Smooth muscle cell (in vitro differentiated cells): ENCODE results near the gene WNK2. TPM values are rescaled to one million over a fixed set of nuclear protein-coding genes. Genes with fewer than 3 reads are reported as not detected.

Source experiments
- DNase-seq: peaks from one replicate; lab custom pipeline; 2025; ENCODE audit not compliant: unreplicated experiment; lab: John Stamatoyannopoulos, UW
- H2AFZ ChIP-seq: fragments of 200-600 bp; sonication (generic); 2 replicates; pipeline ENCODE4 v1.6.0; 2016; ENCODE audit warnings: antibody characterized with exemption, low read depth, mild to moderate bottlenecking
- H3F3A ChIP-seq: fragments of 200-600 bp; sonication (generic); 2 replicates; pipeline ENCODE4 v1.6.0; 2017; ENCODE audit warnings: antibody characterized with exemption, low read depth
- H3K27ac ChIP-seq: fragments of 200-600 bp; sonication (generic); 2 replicates; pipeline ENCODE4 v1.5.1; 2016; ENCODE audit warnings: low read depth, mild to moderate bottlenecking
- H3K27me3 ChIP-seq: fragments of 200-600 bp; sonication (generic); 2 replicates; pipeline ENCODE4 v1.6.1; 2016; ENCODE audit warnings: low read depth, mild to moderate bottlenecking
- H3K36me3 ChIP-seq: fragments of 200-600 bp; sonication (generic); 2 replicates; pipeline ENCODE4 v1.5.1; 2016; ENCODE audit warnings: low read depth
- H3K4me1 ChIP-seq: fragments of 200-600 bp; sonication (generic); 2 replicates; pipeline ENCODE4 v1.5.1; 2016; ENCODE audit warnings: low read depth
- H3K4me2 ChIP-seq: fragments of 200-600 bp; sonication (generic); 2 replicates; pipeline ENCODE4 v1.6.0; 2016; ENCODE audit warnings: mild to moderate bottlenecking
- H3K4me3 ChIP-seq: fragments of 200-600 bp; sonication (generic); 2 replicates; pipeline ENCODE4 v1.5.1; 2016; ENCODE audit warnings: mild to moderate bottlenecking
- H3K79me2 ChIP-seq: fragments of 200-600 bp; sonication (generic); 2 replicates; pipeline ENCODE4 v1.6.0; 2016; ENCODE audit warnings: low read depth, mild to moderate bottlenecking
- H3K9ac ChIP-seq: fragments of 200-600 bp; sonication (generic); 2 replicates; pipeline ENCODE4 v1.6.0; 2016; ENCODE audit warnings: low read depth
- H3K9me3 ChIP-seq: fragments of 200-600 bp; sonication (generic); replicated peaks from 2 replicates; pipeline ENCODE4 v1.5.1; 2016; ENCODE audit warnings: low read depth
- H4K20me1 ChIP-seq: fragments of 200-600 bp; sonication (generic); 2 replicates; pipeline ENCODE4 v1.6.0; 2016; ENCODE audit warnings: low read depth
- WGBS: methylation state at CpG from one replicate; pipeline ENCODE4 v1.1.7; 2016; ENCODE audit warnings: low lambda C conversion rate; 5-methylcytosine and 5-hydroxymethylcytosine counted together
- polyA plus RNA-seq: library from polyadenylated mRNA; unstranded; fragments of >200 nt; fragmentation: Nextera tagmentation; extraction: Ambion mirVana; gene quantifications from 2 replicates; pipeline ENCODE4 v1.2.1, GENCODE V29; 2016
- total RNA-seq: library from RNA; depleted of rRNA; stranded (reverse); fragments of >200 nt; gene quantifications from 2 replicates; pipeline ENCODE4 v1.2.3, GENCODE V29; 2014
- TF ChIP-seq, protein P1 (sequence below): fragments of 200-600 bp; sonication (generic); IDR thresholded peaks from 2 replicates; pipeline ENCODE4 v1.5.1; 2017; ENCODE audit warnings: borderline replicate concordance, mild to moderate bottlenecking, antibody characterized with exemption; ENCODE audit not compliant: insufficient read depth, poor library complexity, severe bottlenecking

The WNK2 gene
- total and polyA plus RNA-seq, 2 experiments from 2014 or later: 0.27 to 0.31 TPM

DNA sequence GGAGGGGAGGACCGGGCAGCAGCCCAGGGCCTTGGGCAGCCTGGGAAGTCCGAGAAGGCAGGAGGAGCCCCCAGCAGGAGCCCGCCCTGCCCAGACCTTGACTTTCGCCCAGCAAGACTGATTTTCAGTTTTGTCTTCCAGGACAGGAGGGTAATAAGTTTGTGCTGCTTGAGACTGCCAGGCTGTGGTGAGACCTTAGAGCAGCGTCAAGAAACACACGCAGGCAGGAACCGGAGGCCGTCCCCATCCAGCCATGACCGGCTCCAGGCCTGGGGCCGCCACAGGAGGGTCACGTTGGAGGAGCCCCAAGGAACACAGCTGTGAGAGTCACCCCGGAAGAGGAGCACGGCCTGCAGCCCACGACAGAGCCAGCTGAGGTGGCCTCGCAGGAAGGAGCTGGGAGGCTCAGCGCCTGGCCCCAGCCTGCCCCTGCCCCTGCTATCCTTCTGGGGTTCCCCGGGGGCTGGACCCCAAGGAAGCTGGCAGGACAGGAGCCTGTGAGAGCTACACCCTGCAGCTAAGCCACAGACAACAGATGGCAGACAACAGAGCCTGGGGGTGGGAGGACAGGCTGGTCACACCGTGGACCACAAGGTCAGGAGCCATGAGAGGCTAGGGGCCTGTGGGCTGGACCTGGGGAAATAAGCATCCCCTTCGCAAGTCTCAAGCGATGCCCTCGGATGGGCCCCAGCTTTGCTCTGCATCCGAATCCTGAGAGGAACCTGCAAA lies 141.5 kb downstream of the WNK2 start:
- Histone ChIP-seq H2AFZ (no peak overlapping the region), H3K36me3 (no peaks in the 10 kb centered on the region), H3K9ac (no peak overlapping the region), H3K79me2 (no peaks in the 10 kb centered on the region), H3K9me3 (no peaks in the 10 kb centered on the region), H4K20me1 (no peaks in the 10 kb centered on the region), H3K4me1 (no peaks in the 10 kb centered on the region), H3K4me3 (no peak overlapping the region), H3K4me2 (no peak overlapping the region), H3K27me3 (no peaks in the 10 kb centered on the region), H3F3A (no peaks in the 10 kb centered on the region), H3K27ac (no peak overlapping the region)
- TF ChIP-seq, protein P1, sequence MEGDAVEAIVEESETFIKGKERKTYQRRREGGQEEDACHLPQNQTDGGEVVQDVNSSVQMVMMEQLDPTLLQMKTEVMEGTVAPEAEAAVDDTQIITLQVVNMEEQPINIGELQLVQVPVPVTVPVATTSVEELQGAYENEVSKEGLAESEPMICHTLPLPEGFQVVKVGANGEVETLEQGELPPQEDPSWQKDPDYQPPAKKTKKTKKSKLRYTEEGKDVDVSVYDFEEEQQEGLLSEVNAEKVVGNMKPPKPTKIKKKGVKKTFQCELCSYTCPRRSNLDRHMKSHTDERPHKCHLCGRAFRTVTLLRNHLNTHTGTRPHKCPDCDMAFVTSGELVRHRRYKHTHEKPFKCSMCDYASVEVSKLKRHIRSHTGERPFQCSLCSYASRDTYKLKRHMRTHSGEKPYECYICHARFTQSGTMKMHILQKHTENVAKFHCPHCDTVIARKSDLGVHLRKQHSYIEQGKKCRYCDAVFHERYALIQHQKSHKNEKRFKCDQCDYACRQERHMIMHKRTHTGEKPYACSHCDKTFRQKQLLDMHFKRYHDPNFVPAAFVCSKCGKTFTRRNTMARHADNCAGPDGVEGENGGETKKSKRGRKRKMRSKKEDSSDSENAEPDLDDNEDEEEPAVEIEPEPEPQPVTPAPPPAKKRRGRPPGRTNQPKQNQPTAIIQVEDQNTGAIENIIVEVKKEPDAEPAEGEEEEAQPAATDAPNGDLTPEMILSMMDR: no peak
- WGBS: 94% methylated on average over 22 of the region's 22 CpGs
- DNase-seq: no peak

GRCh38 chr9:93326056-93326455 lies 142.1 kb downstream of the WNK2 start:
- 84% methylated on average over 9 of the region's 9 CpGs for WGBS
- Histone ChIP-seq H4K20me1 (no peaks in the 10 kb centered on the region), H3K9ac (no peak overlapping the region)

DNA sequence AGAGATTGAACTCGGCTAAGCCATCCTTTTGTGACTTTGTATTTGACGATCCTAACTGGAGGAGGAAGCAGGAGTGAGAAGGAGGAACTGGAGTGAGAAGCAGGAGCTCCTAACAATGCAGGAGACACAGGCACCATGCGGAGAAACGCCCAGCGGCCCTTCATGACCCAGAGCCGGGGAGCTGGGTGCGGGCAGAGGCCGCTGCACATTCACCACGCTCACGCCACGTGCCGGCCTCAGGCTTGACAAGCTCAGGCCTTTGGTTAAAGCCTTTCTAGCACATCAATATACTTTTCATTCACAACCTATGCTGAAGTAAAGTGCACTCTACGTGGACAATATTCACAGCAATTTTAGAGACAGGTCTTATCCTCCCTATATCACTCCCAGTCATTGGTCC lies 142.7 kb downstream of the WNK2 start:
- Histone ChIP-seq H3K4me1 (no peaks in the 10 kb centered on the region), H4K20me1 (no peaks in the 10 kb centered on the region), H3K9me3 (no peaks in the 10 kb centered on the region), H3K79me2 (no peaks in the 10 kb centered on the region), H3F3A (no peaks in the 10 kb centered on the region), H2AFZ (no peak overlapping the region), H3K4me2 (no peak overlapping the region), H3K4me3 (no peak overlapping the region), H3K27ac (no peak overlapping the region), H3K27me3 (no peaks in the 10 kb centered on the region), H3K9ac (no peak overlapping the region), H3K36me3 (no peaks in the 10 kb centered on the region)
- 96% methylated on average over 13 of the region's 13 CpGs for WGBS
- DNase-seq: no peak
- TF ChIP-seq, protein P1: no peak

More at GRCh38 chr9:93326056-93326455, 142.1 kb downstream of the WNK2 start:
- Histone ChIP-seq H3K4me1 (no peaks in the 10 kb centered on the region), H3K27me3 (no peaks in the 10 kb centered on the region), H3K79me2 (no peaks in the 10 kb centered on the region), H3F3A (no peaks in the 10 kb centered on the region), H2AFZ (no peak overlapping the region), H3K36me3 (no peaks in the 10 kb centered on the region), H3K27ac (no peak overlapping the region), H3K4me3 (no peak overlapping the region), H3K9me3 (no peaks in the 10 kb centered on the region), H3K4me2 (no peak overlapping the region)
- TF ChIP-seq, protein P1: no peak
- DNase-seq: no peak
